Caco-2 (cell line): ENCODE data around the gene CDC42BPB. TPM values are rescaled to one million over a fixed set of nuclear protein-coding genes. Genes with fewer than 3 reads are reported as not detected.

Experiments
- BruUV-seq: library from RNA; stranded (reverse); fragments of 400-500 nt; replicated peaks from 2 replicates; lab custom pipeline; 2021; lab: Mats Ljungman, UMichigan
- CTCF ChIA-PET: fragments of 300-600 bp; sonication (Branson Sonifier 250); formaldehyde crosslinking; loops from one replicate; lab custom pipeline; 2022; ENCODE audit warnings: antibody characterized with exemption; lab: Charles Lee
- POLR2A ChIA-PET: fragments of 300-600 bp; sonication (Branson Sonifier 250); formaldehyde crosslinking; loops from one replicate; lab custom pipeline; 2022; ENCODE audit warnings: antibody characterized with exemption; lab: Charles Lee
- DNase-seq, 2 experiments: peaks; one replicate each; pipeline versions ENCODE4 v3.0.0 to v3.0.0-alpha.2; 2020 to 2022
- H3K27me3 ChIP-seq: replicated peaks from 2 replicates; pipeline ENCODE4 v1.6.0; 2011; ENCODE audit warnings: low read length; ENCODE audit not compliant: control insufficient read depth, insufficient read depth
- H3K36me3 ChIP-seq: 2 replicates; pipeline ENCODE4 v1.5.1; 2011; ENCODE audit warnings: low read length; ENCODE audit not compliant: control insufficient read depth, insufficient read depth
- H3K4me1 ChIP-seq: fragments of 250-450 bp; sonication (Bioruptor Pico); 2 replicates; pipeline ENCODE4 v1.5.1; 2020; ENCODE audit warnings: mild to moderate bottlenecking
- H3K4me3 ChIP-seq: 2 replicates; pipeline ENCODE4 v1.5.1; 2011; ENCODE audit warnings: low read depth, mild to moderate bottlenecking, control low read depth, low read length
- H3K9me3 ChIP-seq: fragments of 250-450 bp; sonication (Bioruptor Pico); 2 replicates; pipeline ENCODE4 v1.5.1; 2020; ENCODE audit warnings: mild to moderate bottlenecking, moderate library complexity
- H3K27ac Mint-ChIP-seq: one replicate; pipeline ENCODE4 v1.8.0; 2022; ENCODE audit warnings: mixed read lengths; ENCODE audit not compliant: unreplicated experiment
- H3K27me3 Mint-ChIP-seq: one replicate; pipeline ENCODE4 v1.8.0; 2022; ENCODE audit warnings: mixed read lengths; ENCODE audit not compliant: insufficient read depth, unreplicated experiment
- H3K36me3 Mint-ChIP-seq: one replicate; pipeline ENCODE4 v1.8.0; 2022; ENCODE audit warnings: mild to moderate bottlenecking, mixed read lengths; ENCODE audit not compliant: insufficient read depth, unreplicated experiment
- H3K4me1 Mint-ChIP-seq: one replicate; pipeline ENCODE4 v1.8.0; 2022; ENCODE audit warnings: low read depth, mixed read lengths; ENCODE audit not compliant: unreplicated experiment
- H3K4me3 Mint-ChIP-seq: one replicate; pipeline ENCODE4 v1.8.0; 2022; ENCODE audit warnings: mild to moderate bottlenecking, moderate library complexity, mixed read lengths; ENCODE audit not compliant: unreplicated experiment
- H3K9me3 Mint-ChIP-seq: one replicate; pipeline ENCODE4 v1.8.0; 2022; ENCODE audit warnings: mixed read lengths; ENCODE audit not compliant: unreplicated experiment
- intact Hi-C: fragments of 100-400 bp; cut with micrococcal nuclease; formaldehyde crosslinking; loops from one replicate; pipeline ENCODE4 v1.10.0; 2022; ENCODE audit not compliant: unreplicated experiment
- total RNA-seq: library from RNA; stranded (reverse); gene quantifications from 2 replicates; pipeline ENCODE4 v1.2.3, GENCODE V29; 2022
- TF ChIP-seq, protein P1 (sequence below), 2 experiments: fragments of 200-600 bp in 1 of 2; IDR thresholded peaks; 1 replicate in 1 of 2; 2 replicates in 1 of 2; pipeline versions ENCODE4 v1.5.1 to v1.8.0; 2011 to 2022; ENCODE audit warnings: antibody characterized with exemption in 1 of 2, control low read depth in 1 of 2, inconsistent platforms in 1 of 2, low read depth in 1 of 2, low read length in 1 of 2, mild to moderate bottlenecking in 1 of 2, moderate library complexity in 1 of 2; ENCODE audit not compliant: insufficient read depth in 1 of 2, severe bottlenecking in 1 of 2, unreplicated experiment in 1 of 2

Gene CDC42BPB
- total RNA-seq, 1 experiment from 2014 or later, result 55.1 TPM

DNA sequence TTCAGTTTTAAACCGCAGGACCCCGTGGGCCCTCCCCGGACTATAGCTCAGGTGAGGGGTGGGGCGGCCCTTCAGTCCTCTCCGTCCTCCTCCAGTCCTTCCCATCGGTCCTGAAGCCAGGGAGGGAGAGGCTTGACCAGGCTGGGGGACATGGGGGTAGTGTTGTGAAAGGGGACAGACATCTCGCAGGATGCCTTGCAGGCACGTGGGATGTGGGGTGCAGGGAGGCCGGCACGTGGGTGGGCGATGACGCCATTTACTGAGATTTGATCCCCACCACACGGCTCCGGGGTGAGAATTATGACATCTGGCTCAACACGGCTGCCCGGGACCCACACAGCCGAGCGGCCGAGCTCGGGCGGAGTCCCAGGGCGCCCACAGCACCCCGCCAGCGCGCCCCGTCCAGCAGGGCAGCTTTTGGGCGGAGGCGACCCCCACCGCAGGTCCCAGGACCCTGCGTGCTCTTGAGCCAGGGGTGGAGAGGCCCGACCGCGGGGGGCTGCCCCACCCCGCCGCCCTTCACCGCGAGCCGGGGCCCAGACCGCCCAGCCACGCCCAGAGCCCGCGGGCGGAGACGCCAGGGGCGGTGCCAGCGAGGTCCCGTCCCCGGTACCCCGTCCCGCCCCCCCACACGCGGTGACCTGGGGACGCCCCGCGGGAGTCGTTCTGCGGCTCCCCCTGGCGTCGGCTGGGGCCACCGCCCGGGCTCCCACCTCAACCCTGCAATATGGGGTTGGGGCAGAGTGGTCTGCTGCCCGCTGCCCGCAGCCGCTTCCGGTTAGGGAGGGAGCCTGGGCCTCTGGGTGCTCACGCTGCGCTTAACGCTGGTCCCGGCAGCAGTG is 33.9 kb upstream of the CDC42BPB start:
- no peaks in the 10 kb centered on the region for H3K9me3 Mint-ChIP-seq
- TF ChIP-seq, protein P1, sequence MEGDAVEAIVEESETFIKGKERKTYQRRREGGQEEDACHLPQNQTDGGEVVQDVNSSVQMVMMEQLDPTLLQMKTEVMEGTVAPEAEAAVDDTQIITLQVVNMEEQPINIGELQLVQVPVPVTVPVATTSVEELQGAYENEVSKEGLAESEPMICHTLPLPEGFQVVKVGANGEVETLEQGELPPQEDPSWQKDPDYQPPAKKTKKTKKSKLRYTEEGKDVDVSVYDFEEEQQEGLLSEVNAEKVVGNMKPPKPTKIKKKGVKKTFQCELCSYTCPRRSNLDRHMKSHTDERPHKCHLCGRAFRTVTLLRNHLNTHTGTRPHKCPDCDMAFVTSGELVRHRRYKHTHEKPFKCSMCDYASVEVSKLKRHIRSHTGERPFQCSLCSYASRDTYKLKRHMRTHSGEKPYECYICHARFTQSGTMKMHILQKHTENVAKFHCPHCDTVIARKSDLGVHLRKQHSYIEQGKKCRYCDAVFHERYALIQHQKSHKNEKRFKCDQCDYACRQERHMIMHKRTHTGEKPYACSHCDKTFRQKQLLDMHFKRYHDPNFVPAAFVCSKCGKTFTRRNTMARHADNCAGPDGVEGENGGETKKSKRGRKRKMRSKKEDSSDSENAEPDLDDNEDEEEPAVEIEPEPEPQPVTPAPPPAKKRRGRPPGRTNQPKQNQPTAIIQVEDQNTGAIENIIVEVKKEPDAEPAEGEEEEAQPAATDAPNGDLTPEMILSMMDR (IDR thresholded peaks at IDR 0.05; ENCODE audit: insufficient read depth in 1 of 2, low read depth in 1 of 2, low read length in 1 of 2, severe bottlenecking in 1 of 2, unreplicated experiment in 1 of 2), result peak in 1 of 2 experiments; percentile 46
- H3K4me3 Mint-ChIP-seq, result peak overlapping the region; percentile 25
- DNase-seq, result peak in 1 of 2 experiments; percentile 66
- H3K27ac Mint-ChIP-seq, result no peak overlapping the region
- peaks cover 12% of the 10 kb centered on the region for H3K4me1 Mint-ChIP-seq
- no TSS peak for BruUV-seq
- CTCF ChIA-PET, result interaction anchor here (0.6 kb wide), 1 partner anchor 526 kb away, joined by 3 read pairs; no protein-coding TSS in a partner anchor
- POLR2A ChIA-PET, result no interaction called here
- H3K9me3 ChIP-seq, result no peaks in the 10 kb centered on the region
- H3K27me3 ChIP-seq, result no peaks in the 10 kb centered on the region
- H3K4me1 ChIP-seq, result peaks cover 19% of the 10 kb centered on the region
- no peaks in the 10 kb centered on the region for H3K36me3 Mint-ChIP-seq
- H3K4me3 ChIP-seq, result peak overlapping the region; percentile 28
- no peaks in the 10 kb centered on the region for H3K36me3 ChIP-seq
- intact Hi-C loops, result no loop called here
- H3K27me3 Mint-ChIP-seq, result no peaks in the 10 kb centered on the region

DNA sequence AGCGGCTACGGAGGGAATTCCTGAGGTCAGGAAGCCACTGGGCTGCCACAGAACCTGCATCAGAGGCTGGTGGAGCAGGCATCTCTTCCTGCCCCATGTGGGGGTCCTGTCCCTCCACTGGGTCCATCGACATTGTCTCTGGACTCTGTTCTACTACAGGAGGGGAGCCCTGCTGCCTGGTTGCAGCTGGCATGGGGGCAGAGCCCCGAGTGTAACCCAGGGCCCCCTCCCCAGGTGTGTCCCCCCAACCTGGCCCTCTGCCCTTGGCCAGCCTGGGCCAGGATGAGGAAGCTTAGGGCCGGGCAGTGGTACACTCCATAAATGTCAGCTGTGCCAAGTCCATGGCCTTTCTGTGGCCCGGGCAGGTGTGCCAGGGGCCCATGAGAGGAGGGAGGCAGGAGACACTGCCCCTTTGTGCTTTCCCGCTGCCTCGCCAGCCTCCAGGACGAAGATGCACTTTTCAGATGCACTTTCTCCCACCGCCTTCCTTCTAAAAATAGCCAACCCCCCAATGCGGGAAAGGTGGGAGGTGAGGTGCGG is 33.2 kb upstream of the CDC42BPB start:
- Histone ChIP-seq H3K4me1 (peaks cover 17% of the 10 kb centered on the region), H3K9me3 (no peaks in the 10 kb centered on the region), H3K27me3 (no peaks in the 10 kb centered on the region), H3K36me3 (no peaks in the 10 kb centered on the region), H3K4me3 (no peak overlapping the region)
- Mint-ChIP-seq H3K36me3 (no peaks in the 10 kb centered on the region), H3K4me1 (peaks cover 11% of the 10 kb centered on the region), H3K27me3 (no peaks in the 10 kb centered on the region), H3K4me3 (peak overlapping the region; percentile 25), H3K27ac (no peak overlapping the region), H3K9me3 (no peaks in the 10 kb centered on the region)
- CTCF ChIA-PET, result interaction anchor here (0.6 kb wide), 1 partner anchor 527 kb away, joined by 3 read pairs; no protein-coding TSS in a partner anchor
- DNase-seq, result no peak
- no TSS peak for BruUV-seq
- POLR2A ChIA-PET, result no interaction called here
- intact Hi-C loops, result no loop called here
- TF ChIP-seq, protein P1 (IDR thresholded peaks at IDR 0.05; ENCODE audit: insufficient read depth in 1 of 2, low read depth in 1 of 2, low read length in 1 of 2, severe bottlenecking in 1 of 2, unreplicated experiment in 1 of 2), result no peak

DNA sequence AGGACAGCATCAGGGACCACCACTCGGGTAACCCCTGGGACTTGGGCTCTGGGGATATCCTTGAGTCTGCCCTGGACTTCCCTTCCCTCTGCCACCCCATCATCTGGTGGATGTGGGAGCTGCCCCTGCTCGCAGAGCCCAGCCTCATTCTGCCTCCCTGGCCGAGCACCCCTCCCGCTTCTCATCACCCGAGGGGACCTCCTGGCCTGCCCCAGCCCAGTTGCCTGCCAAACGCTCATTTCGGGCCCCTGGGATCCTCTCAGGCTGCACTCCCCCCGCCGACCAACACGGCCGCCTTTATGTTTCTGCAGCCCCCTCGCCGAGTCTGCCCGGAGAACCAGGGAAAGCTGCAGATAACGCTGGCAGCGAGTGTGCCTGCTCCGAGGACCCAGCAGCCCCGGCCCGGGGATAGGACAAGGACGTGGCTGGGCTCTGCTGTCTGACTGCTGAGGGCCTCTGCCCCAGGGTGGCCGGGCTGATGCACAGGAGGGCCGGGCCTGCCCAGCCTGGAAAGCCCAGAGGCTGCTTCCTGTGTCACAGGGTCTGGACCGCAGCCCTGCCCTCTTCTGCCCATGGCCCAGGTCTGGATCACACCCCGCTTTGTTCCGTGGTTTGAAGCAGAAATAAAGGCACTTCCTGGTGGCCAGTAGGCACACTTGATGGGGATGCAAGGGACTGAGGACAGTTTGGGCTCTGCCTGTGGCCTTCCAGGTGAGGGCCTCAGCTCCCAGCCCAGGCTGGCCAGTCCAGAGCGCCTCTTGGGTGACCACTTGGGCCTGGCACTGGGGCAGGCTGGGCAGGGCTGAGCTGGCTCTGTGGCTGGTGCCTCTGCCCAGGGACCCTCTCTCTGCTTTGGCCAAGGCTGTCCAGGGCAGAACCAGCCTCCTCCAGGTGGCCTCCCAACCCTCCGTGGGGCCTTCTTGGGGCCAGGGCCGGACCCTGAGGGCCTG is 32.3 kb upstream of the CDC42BPB start:
- no peaks in the 10 kb centered on the region for H3K27me3 ChIP-seq
- DNase-seq, result no peak
- intact Hi-C loops, result no loop called here
- Mint-ChIP-seq H3K4me1 (peaks cover 2% of the 10 kb centered on the region), H3K9me3 (no peaks in the 10 kb centered on the region), H3K36me3 (no peaks in the 10 kb centered on the region), H3K27ac (no peak overlapping the region), H3K27me3 (no peaks in the 10 kb centered on the region), H3K4me3 (no peak overlapping the region)
- H3K9me3 ChIP-seq, result no peaks in the 10 kb centered on the region
- ChIA-PET POLR2A (no interaction called here), CTCF (no interaction called here)
- H3K4me1 ChIP-seq, result peaks cover 8% of the 10 kb centered on the region
- no peaks in the 10 kb centered on the region for H3K36me3 ChIP-seq
- TF ChIP-seq, protein P1 (IDR thresholded peaks at IDR 0.05; ENCODE audit: insufficient read depth in 1 of 2, low read depth in 1 of 2, low read length in 1 of 2, severe bottlenecking in 1 of 2, unreplicated experiment in 1 of 2), result no peak
- BruUV-seq, result no TSS peak
- H3K4me3 ChIP-seq, result no peak overlapping the region
